SK-N-SH treated with all-trans-retinoic acid at 6 μM for 48 hours (cell line): ENCODE data around the gene GPM6B.

Experiments used
- ATAC-seq: fragments of 200-7000 bp; cut with Tn5 transposase; 3 replicates; pipeline ENCODE4 v1.9.1; 2020; ENCODE audit warnings: mild to moderate bottlenecking, moderate library complexity
- ARNTL ChIP-seq: fragments of 450-650 bp; formaldehyde crosslinking; IDR thresholded peaks from 2 replicates; pipeline ENCODE4 v1.5.0; 2020; ENCODE audit warnings: low read depth, mild to moderate bottlenecking, moderate library complexity, borderline replicate concordance
- BACH2 ChIP-seq: fragments of 250-450 bp; sonication (Bioruptor Pico); IDR thresholded peaks from 2 replicates; pipeline ENCODE4 v1.9.0; 2021; ENCODE audit warnings: mild to moderate bottlenecking, borderline replicate concordance
- CSDC2 ChIP-seq: fragments of 250-450 bp; sonication (Bioruptor Pico); IDR thresholded peaks from 2 replicates; pipeline ENCODE4 v1.5.0; 2020; ENCODE audit warnings: mild to moderate bottlenecking, moderate library complexity
- ESRRG ChIP-seq: fragments of 250-450 bp; sonication (Bioruptor Pico); IDR thresholded peaks from 2 replicates; pipeline ENCODE4 v1.6.1; 2021; ENCODE audit warnings: mild to moderate bottlenecking
- GLIS3 ChIP-seq: fragments of 250-450 bp; sonication (Bioruptor Pico); IDR thresholded peaks from 2 replicates; pipeline ENCODE4 v1.5.0; 2020; ENCODE audit warnings: mild to moderate bottlenecking, moderate library complexity
- ISL1 ChIP-seq: fragments of 250-450 bp; sonication (Bioruptor Pico); IDR thresholded peaks from 2 replicates; pipeline ENCODE4 v2.1.2; 2022; ENCODE audit warnings: mild to moderate bottlenecking, moderate library complexity
- OSR1 ChIP-seq: fragments of 250-450 bp; sonication (Bioruptor Pico); IDR thresholded peaks from 2 replicates; pipeline ENCODE4 v1.8.0; 2022; ENCODE audit warnings: moderate library complexity, mild to moderate bottlenecking, inconsistent platforms
- PATZ1 ChIP-seq: fragments of 250-450 bp; sonication (Bioruptor Pico); IDR thresholded peaks from 2 replicates; pipeline ENCODE4 v1.8.0; 2020; ENCODE audit warnings: mild to moderate bottlenecking, moderate library complexity, borderline replicate concordance
- PPARA ChIP-seq: fragments of 250-450 bp; sonication (Bioruptor Pico); IDR thresholded peaks from 2 replicates; pipeline ENCODE4 v1.5.0; 2020; ENCODE audit warnings: mild to moderate bottlenecking, borderline replicate concordance
- RARB ChIP-seq: fragments of 250-450 bp; sonication (Bioruptor Pico); IDR thresholded peaks from 2 replicates; pipeline ENCODE4 v1.8.0; 2021; ENCODE audit warnings: mild to moderate bottlenecking, moderate library complexity
- SNAI2 ChIP-seq: fragments of 250-450 bp; sonication (Bioruptor Pico); IDR thresholded peaks from 2 replicates; pipeline ENCODE4 v1.5.0; 2020; ENCODE audit warnings: mild to moderate bottlenecking, moderate library complexity
- TCF4 ChIP-seq: fragments of 250-450 bp; sonication (Bioruptor Pico); IDR thresholded peaks from 2 replicates; pipeline ENCODE4 v1.8.0; 2021; ENCODE audit warnings: mild to moderate bottlenecking, moderate library complexity, borderline replicate concordance
- TOX ChIP-seq: fragments of 250-450 bp; sonication (Bioruptor Pico); IDR thresholded peaks from 2 replicates; pipeline ENCODE4 v1.8.0; 2021; ENCODE audit warnings: mild to moderate bottlenecking, moderate library complexity, borderline replicate concordance
- TSHZ2 ChIP-seq: fragments of 250-450 bp; sonication (Bioruptor Pico); IDR thresholded peaks from 2 replicates; pipeline ENCODE4 v1.5.0; 2020; ENCODE audit warnings: mild to moderate bottlenecking, moderate library complexity
- ZC3H10 ChIP-seq: fragments of 250-450 bp; sonication (Bioruptor Pico); IDR thresholded peaks from 2 replicates; pipeline ENCODE4 v1.5.1; 2021; ENCODE audit warnings: mild to moderate bottlenecking, moderate library complexity
- ZFP3 ChIP-seq: fragments of 250-450 bp; sonication (Bioruptor Pico); IDR thresholded peaks from 2 replicates; pipeline ENCODE4 v1.5.0; 2020; ENCODE audit warnings: mild to moderate bottlenecking, moderate library complexity
- ZFP30 ChIP-seq: fragments of 450-650 bp; formaldehyde crosslinking; IDR thresholded peaks from 2 replicates; pipeline ENCODE4 v1.5.0; 2022; ENCODE audit warnings: mild to moderate bottlenecking, moderate library complexity
- ZNF565 ChIP-seq: fragments of 450-650 bp; formaldehyde crosslinking; conservative IDR thresholded peaks from 2 replicates; pipeline ENCODE4 v1.5.0; 2020; ENCODE audit warnings: low read depth, mild to moderate bottlenecking, moderate library complexity
- ZNF70 ChIP-seq: fragments of 450-650 bp; formaldehyde crosslinking; IDR thresholded peaks from 2 replicates; pipeline ENCODE4 v1.5.0; 2020; ENCODE audit warnings: mild to moderate bottlenecking, moderate library complexity
- ZNF8 ChIP-seq: fragments of 450-650 bp; formaldehyde crosslinking; IDR thresholded peaks from 2 replicates; pipeline ENCODE4 v1.5.0; 2020; ENCODE audit warnings: mild to moderate bottlenecking, moderate library complexity
- TF ChIP-seq, protein P1 (sequence below): fragments of 250-450 bp; sonication (Bioruptor Pico); IDR thresholded peaks from 2 replicates; pipeline ENCODE4 v1.8.0; 2021; ENCODE audit warnings: low read depth, mild to moderate bottlenecking, moderate library complexity, borderline replicate concordance

GPM6B gene

DNA sequence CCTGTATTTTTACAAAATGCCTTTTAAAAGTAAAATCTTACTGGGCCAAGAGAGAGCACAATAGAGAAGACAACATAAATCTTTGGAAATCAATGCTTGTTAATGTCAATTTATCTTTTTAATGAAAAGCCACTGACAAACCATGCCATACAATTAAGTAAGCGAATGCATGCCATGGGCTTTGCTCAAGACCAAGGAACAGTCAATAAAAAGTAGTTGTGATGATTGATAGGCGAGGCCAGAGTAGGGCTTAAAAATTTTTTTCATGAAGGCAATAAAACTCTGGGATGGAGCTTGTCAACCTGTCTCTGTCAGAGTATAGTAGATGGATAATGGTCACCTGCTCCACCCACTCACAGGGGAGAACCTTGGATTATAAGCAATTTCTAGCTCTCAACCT lies 17.5 kb upstream of the GPM6B start:
- TF ChIP-seq ZFP30, result no peak
- no peak for TF ChIP-seq TCF4
- no peak for TF ChIP-seq ISL1 (CRISPR knock-in tag)
- TF ChIP-seq ESRRG, result no peak
- no peak for TF ChIP-seq OSR1 (CRISPR knock-in tag)
- TF ChIP-seq ZC3H10 (CRISPR knock-in tag), result no peak
- TF ChIP-seq CSDC2 (CRISPR knock-in tag), result no peak
- TF ChIP-seq ZNF8, result no peak
- TF ChIP-seq ZFP3 (CRISPR knock-in tag), result no peak
- TF ChIP-seq, protein P1, sequence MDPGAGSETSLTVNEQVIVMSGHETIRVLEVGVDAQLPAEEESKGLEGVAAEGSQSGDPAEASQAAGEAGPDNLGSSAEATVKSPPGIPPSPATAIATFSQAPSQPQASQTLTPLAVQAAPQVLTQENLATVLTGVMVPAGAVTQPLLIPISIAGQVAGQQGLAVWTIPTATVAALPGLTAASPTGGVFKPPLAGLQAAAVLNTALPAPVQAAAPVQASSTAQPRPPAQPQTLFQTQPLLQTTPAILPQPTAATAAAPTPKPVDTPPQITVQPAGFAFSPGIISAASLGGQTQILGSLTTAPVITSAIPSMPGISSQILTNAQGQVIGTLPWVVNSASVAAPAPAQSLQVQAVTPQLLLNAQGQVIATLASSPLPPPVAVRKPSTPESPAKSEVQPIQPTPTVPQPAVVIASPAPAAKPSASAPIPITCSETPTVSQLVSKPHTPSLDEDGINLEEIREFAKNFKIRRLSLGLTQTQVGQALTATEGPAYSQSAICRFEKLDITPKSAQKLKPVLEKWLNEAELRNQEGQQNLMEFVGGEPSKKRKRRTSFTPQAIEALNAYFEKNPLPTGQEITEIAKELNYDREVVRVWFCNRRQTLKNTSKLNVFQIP (CRISPR knock-in tag), result no peak
- no peak for TF ChIP-seq ZNF565 (CRISPR knock-in tag)
- TF ChIP-seq SNAI2 (CRISPR knock-in tag), result no peak
- TF ChIP-seq TSHZ2 (CRISPR knock-in tag), result no peak
- TF ChIP-seq ARNTL (CRISPR knock-in tag), result no peak
- TF ChIP-seq TOX (CRISPR knock-in tag), result no peak
- no peak for TF ChIP-seq BACH2
- no peak for TF ChIP-seq PPARA (CRISPR knock-in tag)
- no peak for TF ChIP-seq ZNF70 (CRISPR knock-in tag)
- TF ChIP-seq GLIS3 (CRISPR knock-in tag), result no peak
- ATAC-seq, result no peak

GRCh38 chrX:13829983-13830382 lies 13.1 kb upstream of the GPM6B start:
- TF ChIP-seq, protein P1 (CRISPR knock-in tag), result no peak
- no peak for TF ChIP-seq ISL1 (CRISPR knock-in tag)
- no peak for TF ChIP-seq ZC3H10 (CRISPR knock-in tag)
- no peak for TF ChIP-seq TOX (CRISPR knock-in tag)
- TF ChIP-seq ESRRG, result no peak
- no peak for ATAC-seq

- TF ChIP-seq PATZ1 (CRISPR knock-in tag), result no peak
- TF ChIP-seq PPARA (CRISPR knock-in tag), result no peak
- TF ChIP-seq, protein P1 (CRISPR knock-in tag), result no peak
- no peak for TF ChIP-seq ZC3H10 (CRISPR knock-in tag)
- TF ChIP-seq ZNF8, result no peak
- no peak for TF ChIP-seq RARB (CRISPR knock-in tag)
- TF ChIP-seq BACH2, result no peak
- no peak for TF ChIP-seq ZNF565 (CRISPR knock-in tag)
- no peak for TF ChIP-seq GLIS3 (CRISPR knock-in tag)
- no peak for TF ChIP-seq SNAI2 (CRISPR knock-in tag)
- TF ChIP-seq TCF4, result no peak
- no peak for TF ChIP-seq TSHZ2 (CRISPR knock-in tag)
- TF ChIP-seq ZFP3 (CRISPR knock-in tag), result no peak
- TF ChIP-seq TOX (CRISPR knock-in tag), result no peak
- no peak for TF ChIP-seq ARNTL (CRISPR knock-in tag)
- TF ChIP-seq, all 23 proteins: peak for 0
- ATAC-seq, result no peak
Observed at GRCh38 chrX:13828392-13828791, 11.5 kb upstream of the GPM6B start.
